ENCODE measurements around the gene EFCC1.

GRCh38 chr3:129030611-129031010 lies 29.5 kb downstream of the EFCC1 start:
- TF ChIP-seq CTCF (IDR thresholded peaks at IDR 0.05): no peak
- TF ChIP-seq POLR2A (IDR thresholded peaks at IDR 0.05): no peak
